DND-41 (cell line): ENCODE results near the gene ARVCF.
A peak's percentile ranks its signal among the peaks of the same experiment; 100 is the strongest.

Source experiments
- ATAC-seq: fragments of 200-7000 bp; cut with Tn5 transposase; 3 replicates; pipeline ENCODE4 v1.9.1; 2021; ENCODE audit warnings: low read depth; ENCODE audit not compliant: insufficient read depth
- DNase-seq: peaks from one replicate; pipeline ENCODE4 v3.0.0-alpha.2; 2020
- H2AFZ ChIP-seq: 2 replicates; pipeline ENCODE4 v1.6.0; 2012; ENCODE audit warnings: low read depth, low read length
- H3K27ac ChIP-seq: 2 replicates; pipeline ENCODE4 v1.5.1; 2012; ENCODE audit warnings: low read length, inconsistent platforms
- H3K27me3 ChIP-seq: fragments of 200-600 bp; sonication (generic); 2 replicates; pipeline ENCODE4 v1.6.0; 2012; ENCODE audit warnings: low read length, mild to moderate bottlenecking, inconsistent platforms; ENCODE audit not compliant: insufficient read depth, poor library complexity
- H3K36me3 ChIP-seq: 2 replicates; pipeline ENCODE4 v1.5.1; 2012; ENCODE audit warnings: low read length, inconsistent platforms; ENCODE audit not compliant: insufficient read depth
- H3K4me1 ChIP-seq: 2 replicates; pipeline ENCODE4 v1.5.1; 2012; ENCODE audit warnings: mild to moderate bottlenecking, low read length; ENCODE audit not compliant: insufficient read depth
- H3K4me2 ChIP-seq: 2 replicates; pipeline ENCODE4 v1.6.0; 2012; ENCODE audit warnings: mild to moderate bottlenecking, moderate library complexity, low read length, inconsistent platforms; ENCODE audit not compliant: insufficient read depth
- H3K4me3 ChIP-seq, 2 experiments: fragments of 200-600 bp in 1 of 2; shearing (Covaris generic) in 1 of 2; 2 replicates each; pipeline ENCODE4 v1.5.1; 2012 to 2016; ENCODE audit warnings: inconsistent platforms in 2 of 2, low read length in 2 of 2, mild to moderate bottlenecking in 2 of 2, low read depth in 1 of 2, moderate library complexity in 1 of 2
- H3K79me2 ChIP-seq: 2 replicates; pipeline ENCODE4 v1.6.0; 2012; ENCODE audit warnings: low read length, inconsistent platforms; ENCODE audit not compliant: insufficient read depth
- H3K9ac ChIP-seq: 2 replicates; pipeline ENCODE4 v1.6.0; 2012; ENCODE audit warnings: low read depth, mild to moderate bottlenecking, inconsistent platforms, low read length, moderate library complexity
- H3K9me3 ChIP-seq: 2 replicates; pipeline ENCODE4 v1.5.1; 2012; ENCODE audit warnings: low read length, moderate library complexity, mild to moderate bottlenecking, inconsistent platforms; ENCODE audit not compliant: insufficient read depth, severe bottlenecking
- H4K20me1 ChIP-seq: 2 replicates; pipeline ENCODE4 v1.6.0; 2012; ENCODE audit warnings: low read length; ENCODE audit not compliant: insufficient read depth
- EZH2 ChIP-seq: IDR thresholded peaks from 3 replicates; pipeline ENCODE4 v1.6.1; 2012; ENCODE audit warnings: borderline replicate concordance, low read depth, mild to moderate bottlenecking, moderate library complexity, low read length, inconsistent platforms; ENCODE audit not compliant: severe bottlenecking
- TF ChIP-seq, protein P1 (sequence below): IDR thresholded peaks from 2 replicates; pipeline ENCODE4 v1.5.1; 2012; ENCODE audit warnings: borderline replicate concordance, low read length, moderate library complexity, mild to moderate bottlenecking; ENCODE audit not compliant: poor library complexity, severe bottlenecking; ENCODE audit errors: extremely low read depth

ARVCF gene

DNA sequence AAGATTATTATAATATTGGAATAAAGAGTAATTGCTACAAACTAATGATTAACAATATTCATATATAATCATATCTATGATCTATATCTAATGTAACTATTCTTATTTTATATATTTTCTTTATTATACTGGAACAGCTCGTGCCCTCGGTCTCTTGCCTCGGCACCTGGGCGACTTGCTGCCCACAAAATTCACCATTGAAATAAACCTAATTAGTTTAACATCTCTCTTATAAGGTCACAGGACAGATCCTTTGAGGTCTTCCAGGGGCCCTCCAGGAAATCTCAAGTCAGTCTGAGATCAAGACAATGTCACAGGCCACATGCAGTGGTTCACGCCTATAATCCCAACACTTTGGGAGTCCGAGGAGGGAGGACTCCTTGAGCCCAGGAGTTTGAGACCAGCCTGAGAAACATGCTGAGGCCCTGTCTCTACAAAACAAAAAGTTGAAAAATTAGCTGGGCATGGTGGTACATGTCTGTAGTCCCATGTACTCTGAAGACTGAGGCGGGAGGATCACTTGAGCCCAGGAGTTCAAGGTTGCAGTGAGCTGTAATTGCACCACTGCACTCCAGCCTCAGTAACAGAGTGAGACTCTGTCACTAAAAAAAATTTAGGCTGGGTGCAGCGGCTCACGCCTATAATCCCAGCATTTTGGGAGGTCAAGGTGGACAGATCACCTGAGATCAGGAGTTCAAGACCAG is 68.4 kb downstream of the ARVCF start:
- TF ChIP-seq, protein P1, sequence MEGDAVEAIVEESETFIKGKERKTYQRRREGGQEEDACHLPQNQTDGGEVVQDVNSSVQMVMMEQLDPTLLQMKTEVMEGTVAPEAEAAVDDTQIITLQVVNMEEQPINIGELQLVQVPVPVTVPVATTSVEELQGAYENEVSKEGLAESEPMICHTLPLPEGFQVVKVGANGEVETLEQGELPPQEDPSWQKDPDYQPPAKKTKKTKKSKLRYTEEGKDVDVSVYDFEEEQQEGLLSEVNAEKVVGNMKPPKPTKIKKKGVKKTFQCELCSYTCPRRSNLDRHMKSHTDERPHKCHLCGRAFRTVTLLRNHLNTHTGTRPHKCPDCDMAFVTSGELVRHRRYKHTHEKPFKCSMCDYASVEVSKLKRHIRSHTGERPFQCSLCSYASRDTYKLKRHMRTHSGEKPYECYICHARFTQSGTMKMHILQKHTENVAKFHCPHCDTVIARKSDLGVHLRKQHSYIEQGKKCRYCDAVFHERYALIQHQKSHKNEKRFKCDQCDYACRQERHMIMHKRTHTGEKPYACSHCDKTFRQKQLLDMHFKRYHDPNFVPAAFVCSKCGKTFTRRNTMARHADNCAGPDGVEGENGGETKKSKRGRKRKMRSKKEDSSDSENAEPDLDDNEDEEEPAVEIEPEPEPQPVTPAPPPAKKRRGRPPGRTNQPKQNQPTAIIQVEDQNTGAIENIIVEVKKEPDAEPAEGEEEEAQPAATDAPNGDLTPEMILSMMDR = no peak
- TF ChIP-seq EZH2 = no peak
- ATAC-seq (no peak), DNase-seq (no peak)
- no peak overlapping the region for H2AFZ ChIP-seq
- no peaks in the 10 kb centered on the region for H3K9me3 ChIP-seq
- no peak overlapping the region for H3K27ac ChIP-seq
- H3K36me3 ChIP-seq = peaks cover 44% of the 10 kb centered on the region
- H3K9ac ChIP-seq = no peak overlapping the region
- peaks cover 22% of the 10 kb centered on the region for H3K4me1 ChIP-seq
- H4K20me1 ChIP-seq = peaks cover 22% of the 10 kb centered on the region
- H3K4me2 ChIP-seq = no peak overlapping the region
- H3K4me3 ChIP-seq = no peak overlapping the region
- no peaks in the 10 kb centered on the region for H3K27me3 ChIP-seq
- H3K79me2 ChIP-seq = peaks cover 78% of the 10 kb centered on the region

DNA sequence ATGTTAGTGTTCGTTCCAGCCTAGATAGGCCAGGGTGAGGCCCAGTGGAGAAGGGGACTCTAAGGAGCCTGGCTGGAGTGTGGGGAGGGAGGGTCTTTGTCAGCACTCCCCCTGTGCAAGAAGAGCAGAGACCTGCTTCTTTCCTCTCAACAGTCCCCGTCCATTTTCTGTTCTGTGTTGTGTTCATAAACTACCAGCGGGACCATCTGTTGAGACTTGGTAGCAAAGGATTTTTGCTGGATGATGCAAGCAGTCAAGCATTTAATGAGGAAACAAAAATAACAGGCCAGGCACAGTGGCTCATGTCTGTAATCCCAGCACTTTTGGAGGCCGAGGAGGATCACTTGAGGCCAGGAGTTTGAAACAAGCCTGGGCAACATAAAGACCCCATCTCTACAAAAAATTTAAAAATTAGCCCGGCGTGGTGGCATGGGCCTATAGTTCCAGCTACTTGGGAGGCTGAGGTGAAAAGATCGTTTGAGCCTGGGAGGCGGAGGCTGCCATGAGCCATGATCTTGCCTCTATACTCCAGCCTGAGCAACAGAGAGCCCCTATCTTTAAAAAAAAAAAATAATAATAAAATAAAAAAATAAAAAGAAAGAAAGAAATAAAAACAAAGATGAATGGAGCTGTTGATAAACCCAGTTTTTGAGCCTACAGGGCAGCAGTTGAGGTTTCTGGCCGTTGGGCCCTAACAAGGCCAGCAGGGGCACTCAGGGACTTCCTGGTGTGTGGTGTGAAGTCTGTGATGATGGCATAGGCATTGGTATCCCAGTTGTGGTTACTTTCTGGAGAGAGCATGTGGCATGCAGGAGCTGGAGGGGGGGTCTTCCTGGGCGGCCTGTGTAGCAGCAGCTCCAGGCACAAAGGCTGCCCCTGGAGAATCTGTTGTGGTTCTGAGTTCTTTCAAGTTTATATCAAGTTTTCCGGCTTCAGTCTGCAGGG is 73.3 kb downstream of the ARVCF start:
- TF ChIP-seq, protein P1 = peak; percentile 44
- no peak for TF ChIP-seq EZH2
- H3K4me2 ChIP-seq = peak overlapping the region; percentile 90
- peak overlapping the region; percentile 98 for H3K27ac ChIP-seq
- peaks cover 12% of the 10 kb centered on the region; the same call in 1 of the 2 replicates for H4K20me1 ChIP-seq
- peaks cover 75% of the 10 kb centered on the region for H3K79me2 ChIP-seq
- H3K27me3 ChIP-seq = no peaks in the 10 kb centered on the region
- H3K36me3 ChIP-seq = peaks cover 17% of the 10 kb centered on the region
- H3K4me1 ChIP-seq = peaks cover 41% of the 10 kb centered on the region
- DNase-seq (peak; percentile 87), ATAC-seq (peak; percentile 84)
- no peak overlapping the region for H2AFZ ChIP-seq
- peak overlapping the region; percentile 94 for H3K9ac ChIP-seq
- peak overlapping the region; percentile 95 to 99; a peak in 3 of 4 replicates for H3K4me3 ChIP-seq
- no peaks in the 10 kb centered on the region for H3K9me3 ChIP-seq

DNA sequence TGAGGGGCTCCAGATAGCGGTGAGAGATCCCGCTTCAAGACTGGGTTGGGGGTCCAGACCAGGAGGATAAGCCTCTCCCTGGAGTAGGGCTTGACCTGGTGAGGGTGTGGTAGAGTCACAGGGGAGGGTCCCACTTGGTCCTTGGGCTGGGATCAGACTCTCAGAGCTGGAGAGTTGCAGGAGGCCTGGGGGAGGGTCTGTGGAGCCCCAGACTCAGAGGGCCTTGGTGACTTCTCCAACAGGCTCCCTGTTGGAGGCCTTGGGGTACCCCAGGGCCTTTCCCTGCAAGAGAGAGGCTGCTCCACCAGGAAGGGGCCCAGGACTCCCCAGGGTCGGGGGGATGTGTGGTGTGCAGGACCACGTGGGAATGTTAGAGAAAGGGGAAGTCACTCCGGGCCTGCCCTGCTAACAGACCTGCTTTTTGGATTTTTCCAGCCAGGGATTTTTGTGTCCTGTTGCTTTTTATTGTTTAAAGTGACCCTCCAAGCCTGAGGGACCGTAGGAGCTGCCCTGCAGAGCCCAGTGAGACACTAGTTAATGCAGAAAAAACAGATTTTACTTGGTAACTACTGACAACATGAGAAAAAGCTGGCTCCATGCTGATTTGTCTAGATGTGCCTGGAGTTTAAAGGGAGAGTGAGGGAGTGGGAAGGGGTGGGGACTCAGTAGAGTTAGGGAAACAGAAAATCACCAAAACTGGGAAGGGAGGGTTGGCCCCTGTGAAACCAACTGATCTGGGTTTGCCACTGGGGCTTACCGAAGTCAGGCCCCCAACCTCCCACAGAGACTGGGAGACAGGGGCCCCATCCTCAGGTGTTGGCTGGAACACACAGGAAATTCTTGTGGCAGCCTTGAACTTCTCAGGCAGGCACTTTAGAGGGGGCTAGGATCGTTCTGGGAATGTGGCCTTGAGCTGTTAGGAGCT is 74.2 kb downstream of the ARVCF start:
- Histone ChIP-seq H3K9me3 (no peaks in the 10 kb centered on the region), H3K27me3 (no peaks in the 10 kb centered on the region), H3K36me3 (peaks cover 11% of the 10 kb centered on the region), H3K79me2 (peaks cover 67% of the 10 kb centered on the region), H2AFZ (peak overlapping the region; percentile 83), H3K4me2 (peak overlapping the region; percentile 90), H4K20me1 (peaks cover 8% of the 10 kb centered on the region; the same call in 1 of the 2 replicates), H3K9ac (peak overlapping the region; percentile 94), H3K4me1 (peaks cover 41% of the 10 kb centered on the region), H3K27ac (peak overlapping the region; percentile 98), H3K4me3 (peak overlapping the region; percentile 95 to 99)
- DNase-seq (peak; percentile 55), ATAC-seq (peak; percentile 21)
- TF ChIP-seq, protein P1 = no peak
- no peak for TF ChIP-seq EZH2
